ENCODE data around the gene CAPN11.
"Not testable (repeated sequence)": the region's sequence is repeated elsewhere in the genome, so short reads cannot be mapped to it uniquely, and the experiment has no call there.

Gene CAPN11

DNA sequence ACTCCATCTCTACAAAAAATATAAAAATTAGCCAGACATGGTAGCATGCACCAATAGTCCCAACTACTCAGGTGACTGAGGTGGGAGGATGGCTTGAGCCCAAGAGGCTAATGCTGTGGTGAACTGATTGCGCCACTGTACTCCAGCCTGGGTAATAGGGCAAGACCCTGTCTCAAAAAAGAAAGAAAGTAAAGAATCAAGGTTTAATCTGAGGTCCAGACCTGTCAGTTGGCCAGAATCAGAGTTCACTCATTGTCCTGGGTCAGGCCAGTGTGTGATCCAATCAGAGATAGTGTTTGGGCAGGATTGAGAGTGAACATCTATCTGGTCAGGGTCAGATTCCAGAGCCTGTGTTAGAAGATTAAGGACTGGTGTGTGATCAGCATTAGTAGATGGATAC lies 15.8 kb upstream of the CAPN11 start:
- no peak overlapping the region for H3K9ac ChIP-seq (ENCODE audit: insufficient read length, low read depth)
- no peaks in the 10 kb centered on the region for H3K27me3 ChIP-seq (ENCODE audit: insufficient read depth, insufficient read length)
- no peak overlapping the region for H3K4me3 ChIP-seq (ENCODE audit: insufficient read length, low read depth)
- H3K4me1 ChIP-seq (ENCODE audit: insufficient read depth, insufficient read length): peaks cover 4% of the 10 kb centered on the region
- TF ChIP-seq SUZ12 (IDR thresholded peaks at IDR 0.05; ENCODE audit: extremely low read depth, insufficient read depth, insufficient read length) (no peak), YY1 (IDR thresholded peaks at IDR 0.05; ENCODE audit: insufficient read depth, insufficient read length) (no peak), ZNF274 (IDR thresholded peaks at IDR 0.05; ENCODE audit: low read depth, low read length) (no peak)
- H3K36me3 ChIP-seq (ENCODE audit: insufficient read depth, insufficient read length, low read length): peaks cover 47% of the 10 kb centered on the region
- DNase-seq (ENCODE audit: low read depth, low spot score): no peak
- no peaks in the 10 kb centered on the region for H3K9me3 ChIP-seq (ENCODE audit: insufficient read depth, low read length)

DNA sequence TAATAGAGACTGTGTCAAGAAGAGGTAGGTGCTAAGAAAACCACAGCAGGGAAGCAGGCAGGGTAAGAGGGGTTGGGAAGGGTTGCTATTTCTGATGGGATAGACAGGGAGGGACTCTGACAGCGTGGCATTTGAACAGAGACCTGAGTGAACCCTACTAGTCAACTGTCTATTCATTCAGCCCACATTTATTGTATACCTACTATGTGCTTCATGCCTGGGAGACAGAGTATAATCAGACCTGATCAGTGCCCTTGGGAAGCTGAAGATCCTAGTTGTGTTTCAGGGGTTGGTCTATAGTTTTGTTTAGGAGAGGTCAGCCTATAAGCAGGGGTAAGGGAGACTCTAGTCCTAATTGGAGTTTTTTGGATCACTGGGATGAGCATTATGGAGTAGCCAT lies 14.9 kb upstream of the CAPN11 start:
- H3K27me3 ChIP-seq (ENCODE audit: insufficient read depth, insufficient read length): no peaks in the 10 kb centered on the region

DNA sequence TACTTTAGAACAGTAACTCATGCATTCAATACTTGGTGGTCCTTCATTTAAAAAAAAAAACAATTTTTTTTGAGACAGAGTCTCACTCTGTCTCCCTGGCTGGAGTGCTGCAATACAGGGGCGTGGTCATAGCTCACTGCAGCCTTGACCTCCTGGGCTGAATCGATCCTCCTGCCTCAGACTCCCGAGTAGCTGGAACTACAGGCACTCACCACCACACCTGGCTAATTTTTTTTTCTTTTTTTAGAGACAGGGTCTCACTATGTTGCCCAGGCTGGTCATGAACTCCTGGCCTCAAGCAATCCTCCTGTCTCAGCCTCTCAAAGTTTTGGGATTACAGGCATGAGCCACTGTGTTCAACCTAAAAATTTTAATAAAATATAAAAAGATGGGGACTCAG lies 14.1 kb upstream of the CAPN11 start:
- H3K9ac ChIP-seq (ENCODE audit: insufficient read length, low read depth); H3K4me3 ChIP-seq (ENCODE audit: insufficient read length, low read depth); H3K9me3 ChIP-seq (ENCODE audit: insufficient read depth, low read length); H3K27me3 ChIP-seq (ENCODE audit: insufficient read depth, insufficient read length); H3K4me1 ChIP-seq (ENCODE audit: insufficient read depth, insufficient read length); DNase-seq (ENCODE audit: low read depth, low spot score): not testable (repeated sequence)
- peaks cover 58% of the 10 kb centered on the region for H3K36me3 ChIP-seq (ENCODE audit: insufficient read depth, insufficient read length, low read length)

More for the DNA sequence above, 14.9 kb upstream of the CAPN11 start:
- peaks cover 55% of the 10 kb centered on the region for H3K36me3 ChIP-seq (ENCODE audit: insufficient read depth, insufficient read length, low read length)
- H3K4me1 ChIP-seq (ENCODE audit: insufficient read depth, insufficient read length): peaks cover 2% of the 10 kb centered on the region
- H3K9me3 ChIP-seq (ENCODE audit: insufficient read depth, low read length): no peaks in the 10 kb centered on the region
- TF ChIP-seq YY1 (IDR thresholded peaks at IDR 0.05; ENCODE audit: insufficient read depth, insufficient read length) (no peak), ZNF274 (IDR thresholded peaks at IDR 0.05; ENCODE audit: low read depth, low read length) (no peak), SUZ12 (IDR thresholded peaks at IDR 0.05; ENCODE audit: extremely low read depth, insufficient read depth, insufficient read length) (no peak)
- DNase-seq (ENCODE audit: low read depth, low spot score): no peak
- no peak overlapping the region for H3K9ac ChIP-seq (ENCODE audit: insufficient read length, low read depth)
- no peak overlapping the region for H3K4me3 ChIP-seq (ENCODE audit: insufficient read length, low read depth)

DNA sequence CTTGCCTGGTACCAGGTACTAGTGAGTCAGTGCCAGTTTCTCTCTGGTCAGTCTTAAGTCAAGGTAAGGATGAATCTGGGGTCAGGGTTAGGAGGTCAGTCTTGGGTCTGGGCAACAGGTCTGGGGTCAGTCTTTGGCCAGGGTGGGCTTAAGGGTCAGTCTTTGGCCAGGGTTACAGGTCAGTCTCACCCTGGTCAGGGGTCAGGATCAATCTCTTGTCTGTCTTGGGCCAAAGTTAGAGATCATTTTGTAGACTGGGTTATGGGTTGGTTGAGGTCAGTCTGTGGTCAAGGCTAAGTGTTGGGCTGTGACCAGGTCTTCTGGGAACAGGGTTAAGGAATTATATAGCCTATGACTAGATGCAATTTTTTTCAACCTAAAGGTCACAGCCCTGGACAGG lies 12.8 kb upstream of the CAPN11 start:
- no peak for TF ChIP-seq SUZ12 (IDR thresholded peaks at IDR 0.05; ENCODE audit: extremely low read depth, insufficient read depth, insufficient read length)
- no peak for TF ChIP-seq ZNF274 (IDR thresholded peaks at IDR 0.05; ENCODE audit: low read depth, low read length)

DNA sequence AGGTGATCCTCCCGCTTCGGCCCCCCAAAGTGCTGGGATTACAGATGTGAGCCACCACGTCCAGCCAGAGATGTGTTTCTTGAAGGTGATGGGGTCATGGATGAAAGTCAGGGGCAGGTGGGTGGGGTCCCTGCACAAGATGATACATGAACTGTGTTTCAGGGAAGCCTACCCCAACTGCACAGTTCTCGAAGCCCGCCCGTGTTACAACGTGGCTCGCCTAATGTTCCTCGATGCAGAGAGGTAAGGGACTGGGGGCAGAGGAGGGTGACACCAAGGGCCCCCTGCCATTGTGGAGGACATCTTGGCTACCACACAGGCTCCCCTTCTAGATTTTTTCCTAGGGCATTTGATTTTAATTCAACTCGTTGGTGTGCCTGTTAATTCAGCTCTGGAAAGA lies 11.9 kb upstream of the CAPN11 start:
- peaks cover 44% of the 10 kb centered on the region for H3K36me3 ChIP-seq (ENCODE audit: insufficient read depth, insufficient read length, low read length)
- H3K4me1 ChIP-seq (ENCODE audit: insufficient read depth, insufficient read length): peaks cover 1% of the 10 kb centered on the region
- no peak for TF ChIP-seq ZNF274 (IDR thresholded peaks at IDR 0.05; ENCODE audit: low read depth, low read length)
- no peak for TF ChIP-seq SUZ12 (IDR thresholded peaks at IDR 0.05; ENCODE audit: extremely low read depth, insufficient read depth, insufficient read length)
- no peak for TF ChIP-seq YY1 (IDR thresholded peaks at IDR 0.05; ENCODE audit: insufficient read depth, insufficient read length)
- H3K9me3 ChIP-seq (ENCODE audit: insufficient read depth, low read length): no peaks in the 10 kb centered on the region
- no peak overlapping the region for H3K9ac ChIP-seq (ENCODE audit: insufficient read length, low read depth)
- no peak overlapping the region for H3K4me3 ChIP-seq (ENCODE audit: insufficient read length, low read depth)
- H3K27me3 ChIP-seq (ENCODE audit: insufficient read depth, insufficient read length): peaks cover 3% of the 10 kb centered on the region
- no peak for DNase-seq (ENCODE audit: low read depth, low spot score)

More for the DNA sequence above, 12.8 kb upstream of the CAPN11 start:
- Histone ChIP-seq H3K9me3 (ENCODE audit: insufficient read depth, low read length) (no peaks in the 10 kb centered on the region), H3K4me3 (ENCODE audit: insufficient read length, low read depth) (no peak overlapping the region), H3K9ac (ENCODE audit: insufficient read length, low read depth) (no peak overlapping the region), H3K36me3 (ENCODE audit: insufficient read depth, insufficient read length, low read length) (peaks cover 52% of the 10 kb centered on the region), H3K27me3 (ENCODE audit: insufficient read depth, insufficient read length) (no peaks in the 10 kb centered on the region), H3K4me1 (ENCODE audit: insufficient read depth, insufficient read length) (no peaks in the 10 kb centered on the region)
- DNase-seq (ENCODE audit: low read depth, low spot score): no peak

DNA sequence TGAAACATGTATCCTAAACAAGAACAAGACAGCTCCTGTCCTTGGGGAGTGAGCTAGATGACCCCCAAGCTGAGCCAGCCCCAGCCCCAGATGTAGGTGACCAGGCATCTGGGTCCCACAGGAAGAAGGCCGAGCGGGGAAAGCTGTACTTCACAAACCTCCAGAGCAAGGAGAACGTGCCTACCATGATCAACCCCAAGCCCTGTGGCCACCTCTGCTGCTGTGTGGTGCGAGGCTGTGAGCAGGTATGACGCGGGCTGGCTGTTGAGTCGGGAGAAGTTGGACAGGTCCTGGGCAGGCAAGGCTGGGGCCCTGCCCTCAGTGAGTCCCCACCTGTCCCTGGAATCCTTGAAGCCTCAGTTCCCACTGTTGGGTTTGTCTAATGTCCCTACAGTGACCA lies 11.4 kb upstream of the CAPN11 start:
- no peak overlapping the region for H3K9ac ChIP-seq (ENCODE audit: insufficient read length, low read depth)
- H3K27me3 ChIP-seq (ENCODE audit: insufficient read depth, insufficient read length): peaks cover 3% of the 10 kb centered on the region
- H3K36me3 ChIP-seq (ENCODE audit: insufficient read depth, insufficient read length, low read length): peaks cover 44% of the 10 kb centered on the region
- peaks cover 2% of the 10 kb centered on the region for H3K4me1 ChIP-seq (ENCODE audit: insufficient read depth, insufficient read length)
- TF ChIP-seq ZNF274 (IDR thresholded peaks at IDR 0.05; ENCODE audit: low read depth, low read length) (no peak), SUZ12 (IDR thresholded peaks at IDR 0.05; ENCODE audit: extremely low read depth, insufficient read depth, insufficient read length) (no peak), YY1 (IDR thresholded peaks at IDR 0.05; ENCODE audit: insufficient read depth, insufficient read length) (no peak)
- H3K9me3 ChIP-seq (ENCODE audit: insufficient read depth, low read length): no peaks in the 10 kb centered on the region
- no peak overlapping the region for H3K4me3 ChIP-seq (ENCODE audit: insufficient read length, low read depth)
- no peak for DNase-seq (ENCODE audit: low read depth, low spot score)

DNA sequence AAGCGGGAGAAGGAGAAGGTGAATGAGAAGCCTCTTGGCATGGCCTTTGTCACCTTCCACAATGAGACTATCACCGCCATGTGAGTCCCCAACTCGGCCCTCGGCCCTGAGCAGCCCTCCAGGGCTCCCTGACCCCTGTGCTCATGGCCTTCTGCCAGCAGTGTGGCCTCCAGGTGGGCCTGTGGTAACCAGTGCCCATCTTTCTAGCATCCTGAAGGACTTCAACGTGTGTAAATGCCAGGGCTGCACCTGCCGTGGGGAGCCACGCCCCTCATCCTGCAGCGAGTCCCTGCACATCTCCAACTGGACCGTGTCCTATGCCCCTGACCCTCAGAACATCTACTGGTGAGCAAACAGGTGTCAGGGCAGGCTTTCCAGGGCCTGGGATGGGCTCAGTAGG lies 10.3 kb upstream of the CAPN11 start:
- TF ChIP-seq YY1 (IDR thresholded peaks at IDR 0.05; ENCODE audit: insufficient read depth, insufficient read length) (no peak), SUZ12 (IDR thresholded peaks at IDR 0.05; ENCODE audit: extremely low read depth, insufficient read depth, insufficient read length) (no peak), ZNF274 (IDR thresholded peaks at IDR 0.05; ENCODE audit: low read depth, low read length) (no peak)
- H3K36me3 ChIP-seq (ENCODE audit: insufficient read depth, insufficient read length, low read length): peaks cover 39% of the 10 kb centered on the region
- H3K4me3 ChIP-seq (ENCODE audit: insufficient read length, low read depth): no peak overlapping the region
- DNase-seq (ENCODE audit: low read depth, low spot score): no peak
- no peak overlapping the region for H3K9ac ChIP-seq (ENCODE audit: insufficient read length, low read depth)
- H3K9me3 ChIP-seq (ENCODE audit: insufficient read depth, low read length): no peaks in the 10 kb centered on the region
- peaks cover 3% of the 10 kb centered on the region for H3K27me3 ChIP-seq (ENCODE audit: insufficient read depth, insufficient read length)
- H3K4me1 ChIP-seq (ENCODE audit: insufficient read depth, insufficient read length): peaks cover 2% of the 10 kb centered on the region
